LNCaP clone FGC (cell line): ENCODE data around the gene LSAMP.

ENCODE experiments used
- DNase-seq: peaks from one replicate; pipeline ENCODE4 v3.0.0-alpha.2; 2011; ENCODE audit warnings: low read depth
- H3K4me3 ChIP-seq: 2 replicates; pipeline ENCODE4 v1.5.1; 2011; ENCODE audit warnings: mild to moderate bottlenecking, low read depth, low read length, control low read depth
- TF ChIP-seq, protein P1 (sequence below): IDR thresholded peaks from 2 replicates; pipeline ENCODE4 v1.5.1; 2012; ENCODE audit warnings: mild to moderate bottlenecking; ENCODE audit not compliant: control insufficient read depth, insufficient read depth; ENCODE audit errors: extremely low read depth

The LSAMP gene

DNA sequence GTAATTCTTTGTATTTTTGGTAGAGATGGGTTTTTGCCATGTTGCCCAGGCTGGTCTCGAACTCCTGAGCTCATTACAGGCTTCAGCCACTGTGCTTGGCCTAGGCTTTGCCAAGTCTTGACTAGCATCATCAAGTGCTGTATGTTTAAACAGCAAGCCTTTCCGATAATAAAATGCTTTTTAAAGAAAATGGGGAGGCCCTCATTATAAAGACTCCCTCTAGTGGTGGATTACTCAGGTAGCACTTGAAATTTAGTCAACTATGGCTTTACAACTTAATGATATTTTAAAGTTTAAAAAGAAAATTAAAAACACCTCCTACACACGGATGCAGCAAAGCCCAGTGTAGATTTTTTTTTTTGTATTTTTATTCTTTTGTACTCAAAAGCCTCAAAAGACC lies 608.3 kb downstream of the LSAMP start:
- TF ChIP-seq, protein P1, sequence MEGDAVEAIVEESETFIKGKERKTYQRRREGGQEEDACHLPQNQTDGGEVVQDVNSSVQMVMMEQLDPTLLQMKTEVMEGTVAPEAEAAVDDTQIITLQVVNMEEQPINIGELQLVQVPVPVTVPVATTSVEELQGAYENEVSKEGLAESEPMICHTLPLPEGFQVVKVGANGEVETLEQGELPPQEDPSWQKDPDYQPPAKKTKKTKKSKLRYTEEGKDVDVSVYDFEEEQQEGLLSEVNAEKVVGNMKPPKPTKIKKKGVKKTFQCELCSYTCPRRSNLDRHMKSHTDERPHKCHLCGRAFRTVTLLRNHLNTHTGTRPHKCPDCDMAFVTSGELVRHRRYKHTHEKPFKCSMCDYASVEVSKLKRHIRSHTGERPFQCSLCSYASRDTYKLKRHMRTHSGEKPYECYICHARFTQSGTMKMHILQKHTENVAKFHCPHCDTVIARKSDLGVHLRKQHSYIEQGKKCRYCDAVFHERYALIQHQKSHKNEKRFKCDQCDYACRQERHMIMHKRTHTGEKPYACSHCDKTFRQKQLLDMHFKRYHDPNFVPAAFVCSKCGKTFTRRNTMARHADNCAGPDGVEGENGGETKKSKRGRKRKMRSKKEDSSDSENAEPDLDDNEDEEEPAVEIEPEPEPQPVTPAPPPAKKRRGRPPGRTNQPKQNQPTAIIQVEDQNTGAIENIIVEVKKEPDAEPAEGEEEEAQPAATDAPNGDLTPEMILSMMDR, result peak; percentile 55
- DNase-seq, result peak; percentile 19

GRCh38 chr3:115835946-115836345 lies 609.3 kb downstream of the LSAMP start:
- H3K4me3 ChIP-seq, result no peak overlapping the region
- DNase-seq, result no peak
- TF ChIP-seq, protein P1, result no peak

More for the DNA sequence above, 608.3 kb downstream of the LSAMP start:
- H3K4me3 ChIP-seq, result no peak overlapping the region

GRCh38 chr3:115834068-115834467 lies 611.2 kb downstream of the LSAMP start:
- no peak overlapping the region for H3K4me3 ChIP-seq
- TF ChIP-seq, protein P1, result no peak
- DNase-seq, result no peak

DNA sequence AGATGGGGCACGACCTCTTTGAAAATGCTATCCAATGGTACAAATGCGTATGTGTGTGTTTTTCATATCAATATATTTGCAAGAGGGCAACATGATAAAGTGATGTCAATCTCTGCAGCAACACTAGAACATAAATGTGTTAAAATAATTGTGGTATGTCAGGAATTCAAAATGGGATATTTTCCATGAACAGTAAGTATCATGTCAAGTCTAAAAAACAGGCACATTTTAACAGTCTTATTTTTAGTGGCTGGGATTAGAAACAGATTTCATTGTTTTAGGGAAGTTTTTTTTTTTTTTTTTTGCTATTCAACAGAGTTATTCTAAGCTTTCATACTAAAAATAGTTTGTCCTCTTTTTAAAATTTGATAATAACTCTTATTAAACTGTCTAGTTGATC lies 612.2 kb downstream of the LSAMP start:
- H3K4me3 ChIP-seq, result no peak overlapping the region
- DNase-seq, result no peak
- TF ChIP-seq, protein P1, result no peak

- no peak for DNase-seq
- TF ChIP-seq, protein P1, result peak; percentile 52
- H3K4me3 ChIP-seq, result no peak overlapping the region
Observed at GRCh38 chr3:115832265-115832664, 613.0 kb downstream of the LSAMP start.

- no peak overlapping the region for H3K4me3 ChIP-seq
- DNase-seq, result no peak
- TF ChIP-seq, protein P1, result no peak
Observed at GRCh38 chr3:115831864-115832263, 613.4 kb downstream of the LSAMP start.

DNA sequence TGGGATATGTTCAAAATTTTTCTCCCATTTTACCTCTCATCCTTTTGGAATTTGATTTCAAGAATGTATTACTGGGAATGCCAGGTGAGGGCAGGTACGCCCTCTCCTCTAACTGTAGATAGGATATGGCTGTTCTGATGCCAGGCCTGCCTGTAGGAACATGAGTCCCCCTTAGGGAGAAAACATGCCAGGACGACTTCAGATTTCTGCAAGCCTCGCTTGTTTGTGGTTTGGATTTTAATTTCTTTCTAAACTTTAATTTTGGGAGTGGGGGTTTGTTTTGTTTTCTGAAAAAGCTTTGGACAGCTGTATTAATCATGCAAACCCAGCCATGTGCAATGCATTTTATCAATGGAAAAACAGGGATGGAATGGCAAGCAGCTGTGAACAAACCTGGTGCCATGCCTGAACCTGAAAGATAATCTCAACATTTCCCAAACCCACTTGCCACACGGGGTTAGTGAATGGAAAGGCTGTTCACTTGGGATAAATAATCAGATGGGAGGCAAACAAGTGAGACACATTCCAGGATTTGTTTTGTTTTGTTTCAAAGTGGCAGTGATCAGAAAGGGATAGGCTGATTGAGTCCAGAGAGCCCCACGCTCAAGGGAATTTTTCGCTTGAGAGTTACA lies 614.4 kb downstream of the LSAMP start:
- DNase-seq, result no peak
- TF ChIP-seq, protein P1, result no peak
- no peak overlapping the region for H3K4me3 ChIP-seq
